ENCODE results near the gene SPP2.

SPP2 gene

GRCh38 chr2:234060236-234060635, 9.7 kb downstream of the SPP2 start:
- no peak for DNase-seq
- TF ChIP-seq GATA1 (IDR thresholded peaks at IDR 0.05; ENCODE audit: low read depth, low read length) (no peak), POLR2A (IDR thresholded peaks at IDR 0.05; ENCODE audit: low read length) (no peak)

DNA sequence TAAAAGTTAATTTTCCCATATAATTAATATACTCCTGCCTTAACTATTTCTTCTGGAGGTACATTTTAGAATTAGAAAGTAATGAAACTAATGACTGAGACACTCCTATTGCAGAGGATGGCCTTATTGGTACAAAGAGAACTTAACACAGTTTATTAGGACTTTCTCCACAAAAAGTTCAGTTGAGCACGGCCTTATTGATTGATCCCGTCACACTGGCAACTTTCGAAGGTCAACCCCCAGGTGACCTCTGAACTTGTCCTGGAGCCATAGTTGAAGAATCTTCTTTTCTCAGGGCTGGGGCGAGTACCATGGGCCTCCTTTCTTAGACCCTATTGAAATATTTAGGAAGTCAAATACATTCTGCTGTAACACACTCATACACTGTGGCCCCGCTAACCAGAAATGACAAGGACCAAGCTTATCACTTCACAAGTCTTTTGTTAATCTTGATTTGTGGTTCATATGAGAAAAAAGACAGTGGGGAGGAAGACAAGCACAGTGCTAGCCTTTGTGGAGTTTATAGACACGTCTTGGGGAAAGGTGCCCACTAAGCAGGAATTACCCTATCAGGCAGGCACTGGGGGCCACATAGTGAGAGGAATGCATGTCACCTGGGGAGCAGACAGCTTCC, 11.2 kb downstream of the SPP2 start:
- TF ChIP-seq GATA1 (IDR thresholded peaks at IDR 0.05; ENCODE audit: low read depth, low read length) (no peak), POLR2A (IDR thresholded peaks at IDR 0.05; ENCODE audit: low read length) (no peak)
- no peak for DNase-seq

DNA sequence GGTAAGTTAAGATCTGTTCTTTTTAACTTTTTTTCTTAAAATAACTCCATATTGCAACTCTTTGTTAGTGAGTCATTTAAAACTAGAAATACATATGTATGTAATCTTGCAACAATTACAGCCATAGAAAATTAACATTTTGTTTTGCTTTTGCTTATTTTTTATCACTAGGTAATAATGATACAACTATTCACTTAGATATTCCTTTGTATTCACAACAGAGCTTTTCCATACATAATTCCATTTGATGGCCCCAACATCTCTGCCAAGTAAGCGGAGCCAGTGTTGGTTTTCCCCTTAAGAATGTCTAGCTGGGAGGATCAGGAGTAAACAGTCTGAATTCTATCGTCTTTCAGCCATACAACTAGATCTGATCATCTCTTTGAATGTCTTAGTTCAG, 16.1 kb downstream of the SPP2 start:
- no peak for DNase-seq
- TF ChIP-seq GATA1 (IDR thresholded peaks at IDR 0.05; ENCODE audit: low read depth, low read length) (no peak), POLR2A (IDR thresholded peaks at IDR 0.05; ENCODE audit: low read length) (no peak)

- DNase-seq: no peak
These were observed 21.2 kb downstream of the SPP2 start for GRCh38 chr2:234071664-234072063.

DNA sequence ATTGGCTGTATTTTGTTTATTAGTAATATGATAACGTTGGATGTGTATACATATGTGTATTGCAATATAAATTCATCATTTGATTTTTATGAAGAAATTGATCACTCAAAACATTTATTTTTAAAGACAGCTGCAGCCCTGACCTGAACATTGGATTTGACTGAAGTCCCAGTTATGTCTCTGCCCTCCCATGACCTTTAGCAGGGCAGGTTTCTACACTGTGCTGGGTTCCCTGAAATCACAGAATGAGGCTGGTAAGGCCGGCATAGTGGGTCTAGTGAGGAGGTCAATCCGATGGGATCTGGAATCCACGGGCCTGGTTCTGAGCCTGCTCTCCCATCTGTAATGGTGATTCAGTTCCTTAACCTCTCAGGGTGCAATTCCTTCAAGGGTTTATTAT, 22.0 kb downstream of the SPP2 start:
- DNase-seq: no peak
- TF ChIP-seq POLR2A (IDR thresholded peaks at IDR 0.05; ENCODE audit: low read length) (no peak), GATA1 (IDR thresholded peaks at IDR 0.05; ENCODE audit: low read depth, low read length) (no peak)

More at GRCh38 chr2:234071664-234072063, 21.2 kb downstream of the SPP2 start:
- no peak for TF ChIP-seq POLR2A (IDR thresholded peaks at IDR 0.05; ENCODE audit: low read length)
- TF ChIP-seq GATA1 (IDR thresholded peaks at IDR 0.05; ENCODE audit: low read depth, low read length): no peak

GRCh38 chr2:234074751-234075517, 24.4 kb downstream of the SPP2 start:
- no peak for DNase-seq
- TF ChIP-seq POLR2A (IDR thresholded peaks at IDR 0.05; ENCODE audit: low read length) (no peak), GATA1 (IDR thresholded peaks at IDR 0.05; ENCODE audit: low read depth, low read length) (no peak)

- no peak for DNase-seq
- TF ChIP-seq POLR2A (IDR thresholded peaks at IDR 0.05; ENCODE audit: low read length) (no peak), GATA1 (IDR thresholded peaks at IDR 0.05; ENCODE audit: low read depth, low read length) (no peak)
These were observed 25.0 kb downstream of the SPP2 start for GRCh38 chr2:234075518-234075915.

GRCh38 chr2:234075947-234076346, 25.4 kb downstream of the SPP2 start:
- no peak for DNase-seq
- TF ChIP-seq POLR2A (IDR thresholded peaks at IDR 0.05; ENCODE audit: low read length): no peak
- TF ChIP-seq GATA1 (IDR thresholded peaks at IDR 0.05; ENCODE audit: low read depth, low read length): no peak

DNA sequence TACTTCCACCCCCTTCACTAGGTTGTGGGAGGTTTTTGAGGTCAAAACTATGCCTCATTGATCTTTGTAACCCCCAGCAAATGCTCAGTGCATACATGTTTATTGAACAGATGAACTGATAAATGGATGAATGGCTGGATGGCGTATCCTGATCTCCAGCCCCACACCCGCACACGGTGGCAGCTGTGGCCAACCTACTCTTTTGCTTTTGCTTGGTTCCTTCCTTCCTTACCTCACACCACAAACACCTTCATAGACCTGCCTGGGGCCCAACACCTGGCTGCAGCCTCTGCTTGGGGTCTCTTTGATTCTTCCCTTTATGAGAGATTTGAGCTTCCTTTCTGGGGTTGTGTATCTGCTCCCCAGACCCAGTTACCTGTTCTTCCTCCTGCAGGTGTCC, 25.9 kb downstream of the SPP2 start:
- TF ChIP-seq POLR2A (IDR thresholded peaks at IDR 0.05; ENCODE audit: low read length) (no peak), GATA1 (IDR thresholded peaks at IDR 0.05; ENCODE audit: low read depth, low read length) (no peak)
- no peak for DNase-seq

- no peak for DNase-seq
These were observed 27.6 kb downstream of the SPP2 start for GRCh38 chr2:234078129-234078528.

GRCh38 chr2:234081970-234082822, 31.7 kb downstream of the SPP2 start:
- TF ChIP-seq POLR2A (IDR thresholded peaks at IDR 0.05; ENCODE audit: low read length) (no peak), GATA1 (IDR thresholded peaks at IDR 0.05; ENCODE audit: low read depth, low read length) (no peak)
- no peak for DNase-seq

More at GRCh38 chr2:234078129-234078528, 27.6 kb downstream of the SPP2 start:
- TF ChIP-seq GATA1 (IDR thresholded peaks at IDR 0.05; ENCODE audit: low read depth, low read length) (no peak), POLR2A (IDR thresholded peaks at IDR 0.05; ENCODE audit: low read length) (no peak)

DNA sequence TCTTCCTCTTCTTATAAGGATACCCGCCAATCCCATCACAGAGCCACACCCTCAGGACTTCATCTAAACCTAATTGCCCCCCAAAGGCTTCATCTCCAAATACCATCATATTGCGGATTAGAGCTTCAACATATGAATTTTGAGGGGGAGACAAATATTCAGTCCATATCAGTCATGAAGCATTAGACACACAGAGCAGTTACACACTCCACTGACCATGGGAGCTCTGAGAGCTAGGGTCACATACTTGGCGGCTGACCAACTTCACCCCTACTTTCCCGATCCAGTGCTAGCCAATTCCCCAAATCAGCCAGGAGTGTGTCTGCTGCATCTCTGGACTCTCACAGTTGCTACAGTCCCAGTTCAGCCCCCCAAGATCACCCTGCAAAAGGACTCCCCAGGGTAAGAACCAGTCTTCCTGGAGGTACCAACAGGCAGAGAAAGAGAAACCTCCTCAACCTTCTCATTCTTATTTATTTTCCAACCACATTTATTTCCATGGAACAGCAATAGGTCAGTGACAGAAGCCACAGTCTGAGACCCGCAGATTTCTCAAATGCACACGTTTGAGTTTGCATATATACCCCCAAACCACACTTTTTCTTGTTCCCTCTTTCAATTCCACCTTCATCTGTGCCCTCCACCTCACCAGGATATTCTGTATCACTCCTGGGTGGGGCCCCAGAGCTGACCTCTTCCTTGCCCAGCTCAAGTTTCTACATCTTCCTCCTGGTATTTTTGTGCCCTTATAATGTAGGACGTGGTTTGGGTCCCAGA, 33.3 kb downstream of the SPP2 start:
- DNase-seq: no peak
- TF ChIP-seq POLR2A (IDR thresholded peaks at IDR 0.05; ENCODE audit: low read length): no peak
- TF ChIP-seq GATA1 (IDR thresholded peaks at IDR 0.05; ENCODE audit: low read depth, low read length): no peak

GRCh38 chr2:234091432-234091879, 41.0 kb downstream of the SPP2 start:
- TF ChIP-seq POLR2A (IDR thresholded peaks at IDR 0.05; ENCODE audit: low read length) (no peak), GATA1 (IDR thresholded peaks at IDR 0.05; ENCODE audit: low read depth, low read length) (no peak)
- no peak for DNase-seq
